GM20000 (cell line): Measurements from ENCODE around the gene CLDN4.

ENCODE experiments used
- DNase-seq: peaks from one replicate; pipeline ENCODE4 v3.0.0; 2012; ENCODE audit warnings: low spot score
- TF ChIP-seq, protein P1 (sequence below): IDR thresholded peaks from 2 replicates; pipeline ENCODE4 v1.5.1; 2012; ENCODE audit warnings: mild to moderate bottlenecking, control low read depth; ENCODE audit errors: extremely low read depth, missing control alignments

CLDN4 gene

DNA sequence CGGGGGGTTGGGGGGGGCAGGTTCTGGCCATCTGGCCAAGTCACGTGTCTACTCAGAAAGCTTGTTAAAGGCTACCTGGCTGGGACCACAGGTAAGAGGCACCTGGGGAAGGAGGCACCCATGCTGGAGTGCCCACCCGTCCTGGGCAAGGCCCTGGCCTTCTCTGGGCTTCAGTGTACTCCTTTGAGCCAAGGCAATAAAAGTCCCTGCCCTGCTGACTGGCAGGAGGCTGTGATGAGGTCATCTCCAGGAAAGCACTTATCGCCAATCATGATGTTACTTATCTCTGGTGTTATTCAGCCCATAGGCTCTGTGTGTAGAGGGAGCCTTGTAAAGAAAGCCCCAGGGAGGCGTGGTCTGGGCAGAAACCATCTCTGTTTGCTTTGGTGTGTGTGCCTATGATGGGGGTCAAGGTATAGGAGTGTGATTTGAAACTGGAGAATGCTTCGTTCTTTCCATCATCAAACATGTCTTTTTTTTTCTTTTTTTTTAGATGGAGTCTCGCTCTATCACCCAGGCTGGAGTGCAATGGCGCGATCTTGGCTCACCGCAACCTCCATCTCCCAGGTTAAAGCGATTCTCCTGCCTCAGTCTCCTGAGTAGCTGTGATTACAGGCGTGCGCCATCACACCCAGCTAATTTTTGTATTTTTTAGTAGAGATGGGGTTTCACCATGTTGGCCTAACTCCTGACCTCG lies 2.5 kb upstream of the CLDN4 start:
- TF ChIP-seq, protein P1, sequence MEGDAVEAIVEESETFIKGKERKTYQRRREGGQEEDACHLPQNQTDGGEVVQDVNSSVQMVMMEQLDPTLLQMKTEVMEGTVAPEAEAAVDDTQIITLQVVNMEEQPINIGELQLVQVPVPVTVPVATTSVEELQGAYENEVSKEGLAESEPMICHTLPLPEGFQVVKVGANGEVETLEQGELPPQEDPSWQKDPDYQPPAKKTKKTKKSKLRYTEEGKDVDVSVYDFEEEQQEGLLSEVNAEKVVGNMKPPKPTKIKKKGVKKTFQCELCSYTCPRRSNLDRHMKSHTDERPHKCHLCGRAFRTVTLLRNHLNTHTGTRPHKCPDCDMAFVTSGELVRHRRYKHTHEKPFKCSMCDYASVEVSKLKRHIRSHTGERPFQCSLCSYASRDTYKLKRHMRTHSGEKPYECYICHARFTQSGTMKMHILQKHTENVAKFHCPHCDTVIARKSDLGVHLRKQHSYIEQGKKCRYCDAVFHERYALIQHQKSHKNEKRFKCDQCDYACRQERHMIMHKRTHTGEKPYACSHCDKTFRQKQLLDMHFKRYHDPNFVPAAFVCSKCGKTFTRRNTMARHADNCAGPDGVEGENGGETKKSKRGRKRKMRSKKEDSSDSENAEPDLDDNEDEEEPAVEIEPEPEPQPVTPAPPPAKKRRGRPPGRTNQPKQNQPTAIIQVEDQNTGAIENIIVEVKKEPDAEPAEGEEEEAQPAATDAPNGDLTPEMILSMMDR = no peak
- no peak for DNase-seq

DNA sequence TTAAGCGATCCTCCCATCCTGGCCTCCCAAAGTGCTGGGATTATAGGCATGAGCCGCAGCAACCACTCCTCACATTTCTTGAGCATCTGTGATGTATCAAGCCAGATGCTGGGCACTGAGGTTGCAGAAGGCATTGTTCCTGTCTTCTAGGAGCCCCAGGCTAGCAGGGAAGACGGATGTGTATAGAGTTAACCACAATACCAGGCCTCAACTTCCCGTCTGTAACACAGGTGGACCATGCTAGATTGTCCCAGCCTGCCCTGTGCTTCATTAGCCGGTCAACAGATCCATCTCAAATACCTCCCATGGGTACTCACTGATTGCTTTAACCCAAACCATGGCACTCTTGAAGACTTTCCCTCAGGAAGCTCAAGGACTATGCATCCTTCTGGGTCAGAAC lies 1.8 kb upstream of the CLDN4 start:
- DNase-seq = no peak
- TF ChIP-seq, protein P1 = no peak

- no peak for DNase-seq
- TF ChIP-seq, protein P1 = no peak
Measured at GRCh38 chr7:73829505-73829904, 1.3 kb upstream of the CLDN4 start.

- DNase-seq = no peak
- TF ChIP-seq, protein P1 = no peak
Measured at GRCh38 chr7:73829921-73830680, 695 bp upstream of the CLDN4 start.

GRCh38 chr7:73831584-73831833 lies 713 bp downstream of the CLDN4 start:
- no peak for DNase-seq

DNA sequence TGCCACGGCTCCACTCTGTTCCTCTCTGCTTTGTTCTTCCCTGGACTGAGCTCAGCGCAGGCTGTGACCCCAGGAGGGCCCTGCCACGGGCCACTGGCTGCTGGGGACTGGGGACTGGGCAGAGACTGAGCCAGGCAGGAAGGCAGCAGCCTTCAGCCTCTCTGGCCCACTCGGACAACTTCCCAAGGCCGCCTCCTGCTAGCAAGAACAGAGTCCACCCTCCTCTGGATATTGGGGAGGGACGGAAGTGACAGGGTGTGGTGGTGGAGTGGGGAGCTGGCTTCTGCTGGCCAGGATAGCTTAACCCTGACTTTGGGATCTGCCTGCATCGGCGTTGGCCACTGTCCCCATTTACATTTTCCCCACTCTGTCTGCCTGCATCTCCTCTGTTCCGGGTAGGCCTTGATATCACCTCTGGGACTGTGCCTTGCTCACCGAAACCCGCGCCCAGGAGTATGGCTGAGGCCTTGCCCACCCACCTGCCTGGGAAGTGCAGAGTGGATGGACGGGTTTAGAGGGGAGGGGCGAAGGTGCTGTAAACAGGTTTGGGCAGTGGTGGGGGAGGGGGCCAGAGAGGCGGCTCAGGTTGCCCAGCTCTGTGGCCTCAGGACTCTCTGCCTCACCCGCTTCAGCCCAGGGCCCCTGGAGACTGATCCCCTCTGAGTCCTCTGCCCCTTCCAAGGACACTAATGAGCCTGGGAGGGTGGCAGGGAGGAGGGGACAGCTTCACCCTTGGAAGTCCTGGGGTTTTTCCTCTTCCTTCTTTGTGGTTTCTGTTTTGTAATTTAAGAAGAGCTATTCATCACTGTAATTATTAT lies 1.2 kb downstream of the CLDN4 start:
- TF ChIP-seq, protein P1 = no peak
- DNase-seq = no peak

More at GRCh38 chr7:73831584-73831833, 713 bp downstream of the CLDN4 start:
- TF ChIP-seq, protein P1 = no peak

DNA sequence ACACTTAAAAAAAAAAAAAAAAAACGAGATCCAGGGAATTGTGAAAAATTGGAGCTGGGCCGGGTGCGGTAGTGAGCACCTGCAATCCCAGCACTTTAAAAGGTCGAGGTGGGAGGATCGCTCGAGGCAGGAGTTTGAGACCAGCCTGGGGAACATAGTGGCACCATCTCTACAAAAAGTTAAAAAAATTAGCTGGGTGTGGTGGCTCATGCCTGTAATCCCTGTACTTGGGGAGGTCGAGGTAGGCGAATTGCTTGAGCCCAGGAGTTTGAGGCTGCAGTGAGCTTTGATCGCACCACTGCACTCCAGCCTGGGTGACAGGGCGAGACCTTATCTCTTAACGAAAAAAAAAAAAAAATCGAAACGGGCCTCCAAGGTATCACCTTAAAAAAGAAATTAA lies 2.0 kb downstream of the CLDN4 start:
- TF ChIP-seq, protein P1 = no peak
- DNase-seq = no peak
